Stimulated activated CD4-positive, alpha-beta T cell treated with anti-CD3 and anti-CD28 coated beads, Interleukin-2, amount 100 ng/mL, for 4 hours (primary cell): ENCODE results near the gene HSD17B12.
"Not testable (repeated sequence)": the region's sequence is repeated elsewhere in the genome, so short reads cannot be mapped to it uniquely, and the experiment has no call there.

Experiments
- DNase-seq: peaks from one replicate; pipeline ENCODE4 v3.0.0-alpha.2; 2020; ENCODE audit warnings: low read depth

HSD17B12 gene

GRCh38 chr11:43747130-43747802 lies 66.7 kb downstream of the HSD17B12 start:
- no peak for DNase-seq

GRCh38 chr11:43748095-43748494 lies 67.6 kb downstream of the HSD17B12 start:
- no peak for DNase-seq

DNA sequence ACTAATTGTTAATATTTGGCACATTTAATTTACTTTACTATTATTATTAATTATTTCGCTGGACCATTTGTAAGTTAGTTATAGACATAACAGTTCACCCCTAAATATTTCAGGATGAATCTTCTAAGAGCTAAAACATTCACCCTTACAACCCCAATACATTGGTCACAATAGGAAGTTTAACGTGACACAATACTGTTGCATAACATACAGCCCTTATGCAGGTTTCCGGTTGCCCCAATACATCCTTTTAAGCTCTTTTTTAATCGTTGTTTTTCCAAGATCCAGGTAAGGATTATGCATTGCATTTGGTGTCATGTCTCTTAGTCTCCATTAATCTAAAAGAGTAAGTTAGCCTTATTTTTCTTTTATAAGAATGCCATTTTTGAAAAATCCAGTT lies 71.2 kb downstream of the HSD17B12 start:
- no peak for DNase-seq

DNA sequence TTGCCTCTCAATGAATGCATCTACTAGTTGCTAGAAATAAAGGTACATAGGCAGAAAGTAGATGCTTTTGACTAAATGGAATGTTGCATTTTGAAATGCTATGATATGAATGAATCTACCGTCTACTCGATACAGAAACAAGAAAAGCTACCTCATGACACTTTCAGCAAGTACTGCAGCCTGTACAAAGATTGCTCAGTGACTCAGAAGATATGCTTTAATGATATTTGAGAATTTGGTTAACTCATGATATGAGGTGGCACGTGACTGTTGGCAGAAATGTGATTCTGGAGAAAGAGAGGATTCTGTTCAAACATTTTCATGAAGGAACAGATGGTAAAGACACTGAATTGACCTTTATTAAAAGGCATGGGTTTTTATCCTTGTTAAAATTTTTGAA lies 76.0 kb downstream of the HSD17B12 start:
- DNase-seq = no peak

GRCh38 chr11:43758927-43759326 lies 78.4 kb downstream of the HSD17B12 start:
- DNase-seq = no peak

GRCh38 chr11:43760902-43761301 lies 80.4 kb downstream of the HSD17B12 start:
- DNase-seq = no peak

DNA sequence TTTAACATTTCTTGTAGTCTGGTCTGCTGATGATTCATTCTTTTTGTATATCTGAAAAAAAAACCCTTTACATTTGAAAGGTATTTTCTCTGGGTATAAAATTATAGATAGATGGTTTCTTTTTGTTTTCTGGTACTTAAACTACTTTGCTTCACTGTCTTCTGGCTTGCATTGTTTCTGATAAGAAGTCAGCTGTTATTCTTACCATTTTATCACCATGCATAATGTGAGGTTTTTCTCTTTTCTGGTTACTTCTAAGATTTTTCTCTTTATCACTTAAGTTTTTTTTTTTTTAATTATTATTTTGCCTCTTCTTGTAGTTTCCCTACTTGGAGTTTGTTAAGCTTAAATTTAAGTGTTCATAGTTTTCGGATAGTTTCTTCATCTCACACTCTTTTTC lies 84.7 kb downstream of the HSD17B12 start:
- DNase-seq = no peak

- DNase-seq = not testable (repeated sequence)
Observed at GRCh38 chr11:43768654-43769053, 88.1 kb downstream of the HSD17B12 start.

DNA sequence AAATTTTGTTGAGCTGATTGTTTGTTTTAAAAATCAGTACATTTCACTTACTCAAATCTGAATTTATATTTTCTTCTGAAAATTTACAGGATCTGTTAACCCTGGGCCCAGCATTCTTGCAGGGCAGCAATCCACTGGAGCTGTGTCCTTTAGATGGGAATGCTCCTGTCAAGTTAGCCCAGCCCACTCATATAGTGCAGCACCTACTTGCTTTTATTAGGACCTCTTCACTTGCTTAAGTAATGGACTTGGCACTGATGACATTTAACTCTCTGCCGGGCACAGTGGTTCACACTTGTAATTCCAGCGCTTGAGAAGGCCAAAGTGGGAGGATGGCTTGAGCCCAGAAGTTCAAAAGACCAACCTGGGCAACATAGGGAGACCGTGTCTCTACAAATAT lies 89.6 kb downstream of the HSD17B12 start:
- no peak for DNase-seq

GRCh38 chr11:43772733-43773132 lies 92.2 kb downstream of the HSD17B12 start:
- DNase-seq = no peak

GRCh38 chr11:43774786-43775185 lies 94.2 kb downstream of the HSD17B12 start:
- DNase-seq = no peak

DNA sequence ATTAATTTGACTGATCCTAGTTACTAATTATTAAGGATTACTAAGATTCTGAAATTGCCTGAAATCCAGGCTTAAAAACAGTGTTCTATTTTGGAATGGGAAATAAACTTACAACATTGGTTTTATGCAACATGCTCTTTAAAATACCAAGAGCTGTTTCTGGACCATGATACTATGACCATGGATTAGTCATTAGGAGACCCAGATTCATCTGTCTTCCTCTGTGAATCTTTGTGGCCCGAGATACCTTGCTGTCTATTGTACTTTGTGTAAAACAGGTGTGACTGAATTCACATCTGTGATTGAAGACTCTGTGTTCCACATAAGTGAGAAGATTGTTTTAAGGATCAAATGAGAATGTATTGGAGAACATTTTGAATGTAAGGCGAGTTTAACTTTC lies 98.8 kb downstream of the HSD17B12 start:
- no peak for DNase-seq

GRCh38 chr11:43784301-43784700 lies 103.8 kb downstream of the HSD17B12 start:
- DNase-seq = no peak

DNA sequence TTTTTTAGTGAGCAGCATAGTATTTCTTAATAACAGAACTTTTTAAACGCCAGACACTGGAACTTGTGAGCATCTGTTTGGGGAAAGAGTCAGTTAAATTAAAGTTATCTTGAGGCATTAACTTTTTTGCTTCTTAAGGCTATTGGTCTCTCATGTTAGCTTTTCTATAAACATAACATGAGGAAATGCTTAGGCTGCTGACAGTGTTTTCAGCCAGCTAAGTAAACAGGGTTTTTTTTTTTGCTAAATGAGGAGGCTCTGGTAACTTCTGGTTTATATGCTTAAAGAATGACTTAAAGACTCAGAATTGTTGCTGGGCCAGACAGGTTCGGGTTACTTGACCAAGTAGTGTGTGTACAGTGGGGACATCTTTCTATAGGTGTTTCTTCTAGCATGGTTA lies 104.3 kb downstream of the HSD17B12 start:
- DNase-seq = no peak

DNA sequence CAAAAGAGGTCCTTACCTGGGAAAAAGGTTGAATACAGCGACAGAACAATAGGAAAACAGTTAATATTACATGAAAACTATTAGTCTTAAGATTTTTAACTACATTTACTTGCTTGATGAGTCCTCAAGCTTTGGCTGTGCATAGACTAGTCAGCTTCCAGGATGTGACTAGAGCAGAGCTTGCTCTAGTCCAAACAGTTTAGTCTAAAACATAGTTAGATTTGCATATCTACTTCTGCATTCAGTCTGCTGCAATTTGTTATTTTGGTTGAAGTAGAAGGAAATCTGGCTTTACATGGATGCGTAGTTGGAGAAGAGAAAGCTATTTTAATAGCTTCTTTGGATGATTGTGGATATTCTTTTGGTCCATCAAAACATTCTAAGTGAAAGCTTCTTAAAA lies 104.8 kb downstream of the HSD17B12 start:
- DNase-seq = no peak

- DNase-seq = no peak
Observed at GRCh38 chr11:43786016-43786415, 105.5 kb downstream of the HSD17B12 start.

DNA sequence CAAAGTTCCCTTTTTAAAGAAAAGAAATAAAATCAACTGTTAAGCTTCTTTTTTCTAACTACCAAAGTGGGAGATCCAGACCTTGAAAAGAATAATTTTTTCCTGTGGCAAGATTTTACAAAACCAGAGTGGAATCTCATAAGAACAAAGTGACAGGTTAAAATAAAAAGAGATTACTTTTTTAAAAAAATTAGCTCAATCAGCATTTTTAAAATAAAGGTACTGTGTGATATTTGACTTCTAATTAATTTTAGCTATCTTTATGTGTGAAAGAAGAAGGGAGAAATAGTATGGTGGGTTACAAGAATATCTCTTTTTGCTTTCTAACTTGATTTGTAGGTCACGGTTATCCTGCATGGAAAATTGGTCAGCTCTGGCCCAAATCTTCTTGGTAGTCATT lies 107.3 kb downstream of the HSD17B12 start:
- no peak for DNase-seq

GRCh38 chr11:43788421-43788820 lies 107.9 kb downstream of the HSD17B12 start:
- no peak for DNase-seq

DNA sequence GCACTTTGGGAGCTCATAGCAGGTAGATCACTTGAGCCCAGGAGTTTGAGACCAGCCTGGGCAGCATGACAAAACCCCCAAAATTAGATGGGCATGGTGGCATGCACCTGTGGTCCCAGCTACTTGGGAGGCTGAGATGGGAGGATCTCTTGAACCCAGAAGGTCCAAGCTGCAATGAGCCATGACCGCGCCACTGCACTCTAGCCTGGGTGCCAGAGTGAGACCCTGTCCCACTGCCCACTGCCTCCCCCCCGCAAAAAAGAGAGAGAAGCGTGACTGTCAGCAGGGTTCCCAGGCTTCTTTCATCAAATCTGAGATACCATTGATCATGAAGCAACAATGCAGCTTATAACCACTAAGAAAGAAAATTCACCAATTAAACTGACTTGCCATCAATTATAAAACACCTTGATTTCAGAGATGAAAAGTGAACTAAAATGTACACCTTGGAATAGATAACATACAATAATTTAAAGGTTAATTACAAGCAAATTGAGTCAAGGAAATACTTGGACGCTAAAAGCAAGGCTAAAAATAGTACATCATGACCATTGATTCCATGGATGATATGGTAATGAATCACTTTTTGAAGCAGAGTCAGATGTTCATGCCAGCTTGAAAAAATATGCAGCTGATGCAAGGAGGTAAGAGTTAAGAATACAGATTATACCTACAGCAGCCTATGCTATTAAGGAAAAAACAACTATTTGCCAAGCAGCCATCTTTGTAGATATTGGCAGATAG lies 109.3 kb downstream of the HSD17B12 start:
- no peak for DNase-seq

GRCh38 chr11:43790444-43790794 lies 109.9 kb downstream of the HSD17B12 start:
- DNase-seq = no peak

DNA sequence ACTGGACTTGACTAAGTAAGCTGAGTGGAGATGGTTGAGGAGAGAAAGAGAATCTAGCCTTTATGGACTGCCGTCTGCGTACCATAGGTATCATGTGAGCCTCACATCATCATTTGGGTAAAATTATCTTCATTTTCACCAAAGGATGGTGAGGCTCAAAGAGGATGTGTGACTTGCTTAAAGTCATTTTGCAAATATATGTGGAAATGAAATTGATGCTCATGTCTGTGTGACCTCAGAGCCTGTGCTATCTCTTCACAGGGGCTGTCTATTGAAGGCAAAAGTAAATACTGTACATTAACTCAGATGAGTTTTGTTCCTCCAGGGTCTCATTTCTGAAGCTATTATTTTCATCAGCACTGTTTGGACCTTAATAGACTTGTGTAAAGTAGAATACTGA lies 116.8 kb downstream of the HSD17B12 start:
- no peak for DNase-seq

- no peak for DNase-seq
Observed at GRCh38 chr11:43797866-43798265, 117.3 kb downstream of the HSD17B12 start.

GRCh38 chr11:43802509-43802908 lies 122.0 kb downstream of the HSD17B12 start:
- DNase-seq = no peak

DNA sequence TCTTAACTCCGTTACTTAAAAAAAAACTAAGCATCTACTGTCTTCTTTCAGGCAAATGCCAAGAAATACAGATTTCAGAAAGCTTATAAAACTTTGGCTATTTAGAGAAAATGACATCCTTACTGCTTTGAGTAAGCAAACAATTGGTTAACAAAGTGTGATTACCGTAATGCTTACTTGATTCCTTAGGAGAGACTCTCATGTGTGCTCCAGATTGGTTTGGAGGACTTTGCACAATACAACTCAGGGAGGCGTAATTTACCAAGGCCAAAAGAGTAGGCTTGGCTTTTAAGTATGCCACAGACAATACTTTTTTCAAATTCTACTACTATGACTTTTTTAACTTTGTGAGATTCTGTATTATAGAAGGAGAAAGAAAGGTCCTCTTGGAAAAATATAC lies 123.2 kb downstream of the HSD17B12 start:
- DNase-seq = no peak
